HTERT RPE-1 (cell line): ENCODE data around the gene NPIPA2.
"Not testable (repeated sequence)": the region's sequence is repeated elsewhere in the genome, so short reads cannot be mapped to it uniquely, and the experiment has no call there.

ENCODE experiments used
- in situ Hi-C: fragments of 300-500 bp; cut with MboI; formaldehyde crosslinking; loops from 4 replicates; pipeline ENCODE4 v1.14.3; 2020; ENCODE audit warnings: low sequenced_read_pairs

NPIPA2 gene

GRCh38 chr16:14742273-14743128 is at the start of gene NPIPA2:
Gene NPIPA2, plus strand, starts transcription at chr16:14742533. Its CDS starts 5,533 bp downstream, at chr16:14748066.
- in situ Hi-C loops, result not testable (repeated sequence)

GRCh38 chr16:14694129-14694528 is 48.2 kb upstream of the NPIPA2 start, which contains the start of gene PLA2G10:
Gene PLA2G10, minus strand, starts transcription at chr16:14694308. Its CDS starts 79 bp downstream, at chr16:14694229.
- in situ Hi-C loops, result not testable (repeated sequence)

GRCh38 chr16:14701859-14702258 is 40.5 kb upstream of the NPIPA2 start:
- in situ Hi-C loops, result not testable (repeated sequence)

- in situ Hi-C loops, result not testable (repeated sequence)
Measured at GRCh38 chr16:14702672-14703071, 39.7 kb upstream of the NPIPA2 start.

- in situ Hi-C loops, result not testable (repeated sequence)
Measured at GRCh38 chr16:14703156-14704011, 38.9 kb upstream of the NPIPA2 start, which contains the start of gene NPIPA3. Gene NPIPA3, plus strand, starts transcription at chr16:14703411. Its CDS starts 5,533 bp downstream, at chr16:14708944.

GRCh38 chr16:14733233-14733632 is 9.1 kb upstream of the NPIPA2 start:
- in situ Hi-C loops, result not testable (repeated sequence)

- in situ Hi-C loops, result not testable (repeated sequence)
Measured at GRCh38 chr16:14740832-14741385, 1.4 kb upstream of the NPIPA2 start.

- in situ Hi-C loops, result not testable (repeated sequence)
Measured at GRCh38 chr16:14741794-14742193, 539 bp upstream of the NPIPA2 start.

GRCh38 chr16:14773654-14774053 is 31.3 kb downstream of the NPIPA2 start:
- in situ Hi-C loops, result not testable (repeated sequence)

GRCh38 chr16:14775624-14776023 is 33.3 kb downstream of the NPIPA2 start:
- in situ Hi-C loops, result not testable (repeated sequence)

GRCh38 chr16:14776763-14777162 is 34.4 kb downstream of the NPIPA2 start:
- in situ Hi-C loops, result not testable (repeated sequence)

- in situ Hi-C loops, result not testable (repeated sequence)
Measured at GRCh38 chr16:14779368-14779877, 37.1 kb downstream of the NPIPA2 start.

- in situ Hi-C loops, result not testable (repeated sequence)
Measured at GRCh38 chr16:14786180-14786579, 43.8 kb downstream of the NPIPA2 start.

GRCh38 chr16:14789577-14789976 is 47.2 kb downstream of the NPIPA2 start:
- in situ Hi-C loops, result not testable (repeated sequence)

- in situ Hi-C loops, result not testable (repeated sequence)
Measured at GRCh38 chr16:14790320-14790956, 48.1 kb downstream of the NPIPA2 start.

GRCh38 chr16:14792914-14793313 is 50.6 kb downstream of the NPIPA2 start:
- in situ Hi-C loops, result not testable (repeated sequence)

- in situ Hi-C loops, result not testable (repeated sequence)
Measured at GRCh38 chr16:14797558-14797957, 55.2 kb downstream of the NPIPA2 start.

GRCh38 chr16:14803577-14803976 is 61.2 kb downstream of the NPIPA2 start:
- in situ Hi-C loops, result not testable (repeated sequence)

GRCh38 chr16:14807184-14807678 is 64.9 kb downstream of the NPIPA2 start:
- in situ Hi-C loops, result not testable (repeated sequence)

- in situ Hi-C loops, result not testable (repeated sequence)
Measured at GRCh38 chr16:14813890-14814289, 71.6 kb downstream of the NPIPA2 start.
